Measurements from ENCODE around the gene THRB.

The THRB gene

GRCh38 chr3:24529210-24529609 lies 34.6 kb upstream of the THRB start:
- TF ChIP-seq SUZ12 (IDR thresholded peaks at IDR 0.05; ENCODE audit: extremely low read depth, insufficient read depth, insufficient read length), result no peak
- TF ChIP-seq ZNF274 (IDR thresholded peaks at IDR 0.05; ENCODE audit: low read depth, low read length), result no peak
- no peak for TF ChIP-seq YY1 (IDR thresholded peaks at IDR 0.05; ENCODE audit: insufficient read depth, insufficient read length)
- no peaks in the 10 kb centered on the region for H3K4me1 ChIP-seq (ENCODE audit: insufficient read depth, insufficient read length)
- H3K27me3 ChIP-seq (ENCODE audit: insufficient read depth, insufficient read length), result peaks cover 7% of the 10 kb centered on the region
- H3K36me3 ChIP-seq (ENCODE audit: insufficient read depth, insufficient read length, low read length), result no peaks in the 10 kb centered on the region
- H3K9me3 ChIP-seq (ENCODE audit: insufficient read depth, low read length), result no peaks in the 10 kb centered on the region
- no peak overlapping the region for H3K9ac ChIP-seq (ENCODE audit: insufficient read length, low read depth)
- H3K4me3 ChIP-seq (ENCODE audit: insufficient read length, low read depth), result no peak overlapping the region
- DNase-seq (ENCODE audit: low read depth, low spot score), result no peak

GRCh38 chr3:24526640-24527212 lies 32.1 kb upstream of the THRB start:
- no peak overlapping the region for H3K9ac ChIP-seq (ENCODE audit: insufficient read length, low read depth)
- H3K9me3 ChIP-seq (ENCODE audit: insufficient read depth, low read length), result no peaks in the 10 kb centered on the region
- peaks cover 5% of the 10 kb centered on the region for H3K4me1 ChIP-seq (ENCODE audit: insufficient read depth, insufficient read length)
- no peaks in the 10 kb centered on the region for H3K36me3 ChIP-seq (ENCODE audit: insufficient read depth, insufficient read length, low read length)
- H3K4me3 ChIP-seq (ENCODE audit: insufficient read length, low read depth), result no peak overlapping the region
- peaks cover 28% of the 10 kb centered on the region for H3K27me3 ChIP-seq (ENCODE audit: insufficient read depth, insufficient read length)
- DNase-seq (ENCODE audit: low read depth, low spot score), result no peak
- TF ChIP-seq YY1 (IDR thresholded peaks at IDR 0.05; ENCODE audit: insufficient read depth, insufficient read length) (no peak), SUZ12 (IDR thresholded peaks at IDR 0.05; ENCODE audit: extremely low read depth, insufficient read depth, insufficient read length) (no peak), ZNF274 (IDR thresholded peaks at IDR 0.05; ENCODE audit: low read depth, low read length) (no peak)

- Histone ChIP-seq H3K36me3 (ENCODE audit: insufficient read depth, insufficient read length, low read length) (no peaks in the 10 kb centered on the region), H3K4me3 (ENCODE audit: insufficient read length, low read depth) (no peak overlapping the region), H3K9ac (ENCODE audit: insufficient read length, low read depth) (no peak overlapping the region), H3K9me3 (ENCODE audit: insufficient read depth, low read length) (no peaks in the 10 kb centered on the region), H3K4me1 (ENCODE audit: insufficient read depth, insufficient read length) (peaks cover 7% of the 10 kb centered on the region), H3K27me3 (ENCODE audit: insufficient read depth, insufficient read length) (peaks cover 39% of the 10 kb centered on the region)
- TF ChIP-seq ZNF274 (IDR thresholded peaks at IDR 0.05; ENCODE audit: low read depth, low read length), result no peak
- TF ChIP-seq SUZ12 (IDR thresholded peaks at IDR 0.05; ENCODE audit: extremely low read depth, insufficient read depth, insufficient read length), result no peak
- TF ChIP-seq YY1 (IDR thresholded peaks at IDR 0.05; ENCODE audit: insufficient read depth, insufficient read length), result no peak
- DNase-seq (ENCODE audit: low read depth, low spot score), result no peak
These were observed 30.9 kb upstream of the THRB start for GRCh38 chr3:24525557-24525956.

- no peak overlapping the region for H3K9ac ChIP-seq (ENCODE audit: insufficient read length, low read depth)
- H3K9me3 ChIP-seq (ENCODE audit: insufficient read depth, low read length), result no peaks in the 10 kb centered on the region
- TF ChIP-seq YY1 (IDR thresholded peaks at IDR 0.05; ENCODE audit: insufficient read depth, insufficient read length) (no peak), SUZ12 (IDR thresholded peaks at IDR 0.05; ENCODE audit: extremely low read depth, insufficient read depth, insufficient read length) (no peak), ZNF274 (IDR thresholded peaks at IDR 0.05; ENCODE audit: low read depth, low read length) (no peak)
- H3K36me3 ChIP-seq (ENCODE audit: insufficient read depth, insufficient read length, low read length), result no peaks in the 10 kb centered on the region
- DNase-seq (ENCODE audit: low read depth, low spot score), result no peak
- H3K27me3 ChIP-seq (ENCODE audit: insufficient read depth, insufficient read length), result peaks cover 44% of the 10 kb centered on the region
- peaks cover 7% of the 10 kb centered on the region for H3K4me1 ChIP-seq (ENCODE audit: insufficient read depth, insufficient read length)
- H3K4me3 ChIP-seq (ENCODE audit: insufficient read length, low read depth), result no peak overlapping the region
These were observed 30.4 kb upstream of the THRB start for GRCh38 chr3:24525022-24525421.

GRCh38 chr3:24523988-24524727 lies 29.5 kb upstream of the THRB start:
- no peak overlapping the region for H3K9ac ChIP-seq (ENCODE audit: insufficient read length, low read depth)
- H3K9me3 ChIP-seq (ENCODE audit: insufficient read depth, low read length), result no peaks in the 10 kb centered on the region
- no peak for TF ChIP-seq SUZ12 (IDR thresholded peaks at IDR 0.05; ENCODE audit: extremely low read depth, insufficient read depth, insufficient read length)
- TF ChIP-seq YY1 (IDR thresholded peaks at IDR 0.05; ENCODE audit: insufficient read depth, insufficient read length), result no peak
- no peak for TF ChIP-seq ZNF274 (IDR thresholded peaks at IDR 0.05; ENCODE audit: low read depth, low read length)
- no peak overlapping the region for H3K4me3 ChIP-seq (ENCODE audit: insufficient read length, low read depth)
- DNase-seq (ENCODE audit: low read depth, low spot score), result no peak
- H3K27me3 ChIP-seq (ENCODE audit: insufficient read depth, insufficient read length), result peaks cover 51% of the 10 kb centered on the region
- peaks cover 7% of the 10 kb centered on the region for H3K4me1 ChIP-seq (ENCODE audit: insufficient read depth, insufficient read length)
- no peaks in the 10 kb centered on the region for H3K36me3 ChIP-seq (ENCODE audit: insufficient read depth, insufficient read length, low read length)

- no peak overlapping the region for H3K4me3 ChIP-seq (ENCODE audit: insufficient read length, low read depth)
- DNase-seq (ENCODE audit: low read depth, low spot score), result no peak
- peaks cover 7% of the 10 kb centered on the region for H3K4me1 ChIP-seq (ENCODE audit: insufficient read depth, insufficient read length)
- no peak for TF ChIP-seq YY1 (IDR thresholded peaks at IDR 0.05; ENCODE audit: insufficient read depth, insufficient read length)
- TF ChIP-seq SUZ12 (IDR thresholded peaks at IDR 0.05; ENCODE audit: extremely low read depth, insufficient read depth, insufficient read length), result no peak
- TF ChIP-seq ZNF274 (IDR thresholded peaks at IDR 0.05; ENCODE audit: low read depth, low read length), result no peak
- H3K9ac ChIP-seq (ENCODE audit: insufficient read length, low read depth), result no peak overlapping the region
- H3K36me3 ChIP-seq (ENCODE audit: insufficient read depth, insufficient read length, low read length), result no peaks in the 10 kb centered on the region
- H3K9me3 ChIP-seq (ENCODE audit: insufficient read depth, low read length), result no peaks in the 10 kb centered on the region
- peaks cover 59% of the 10 kb centered on the region for H3K27me3 ChIP-seq (ENCODE audit: insufficient read depth, insufficient read length)
These were observed 28.6 kb upstream of the THRB start for GRCh38 chr3:24523215-24523614.

GRCh38 chr3:24522146-24522579 lies 27.5 kb upstream of the THRB start:
- Histone ChIP-seq H3K36me3 (ENCODE audit: insufficient read depth, insufficient read length, low read length) (no peaks in the 10 kb centered on the region), H3K4me3 (ENCODE audit: insufficient read length, low read depth) (peak overlapping the region; percentile 61), H3K9me3 (ENCODE audit: insufficient read depth, low read length) (no peaks in the 10 kb centered on the region), H3K9ac (ENCODE audit: insufficient read length, low read depth) (peak overlapping the region; percentile 77), H3K27me3 (ENCODE audit: insufficient read depth, insufficient read length) (peaks cover 66% of the 10 kb centered on the region), H3K4me1 (ENCODE audit: insufficient read depth, insufficient read length) (peaks cover 7% of the 10 kb centered on the region)
- DNase-seq (ENCODE audit: low read depth, low spot score), result no peak
- no peak for TF ChIP-seq SUZ12 (IDR thresholded peaks at IDR 0.05; ENCODE audit: extremely low read depth, insufficient read depth, insufficient read length)

Measured in NT2/D1 (cell line).